Keratinocyte (primary cell): Measurements from ENCODE around the gene SMARCA2. TPM values are rescaled to one million over a fixed set of nuclear protein-coding genes. Genes with fewer than 3 reads are reported as not detected.

Experiments
- DNase-seq: peaks from one replicate; pipeline ENCODE4 v3.0.0-alpha.2; 2011; ENCODE audit warnings: low read depth, missing footprints, low spot score
- FAIRE-seq: peaks from 2 replicates; lab custom pipeline; 2011; peaks lifted over from hg19 to GRCh38; lab: Jason Lieb, UNC
- H2AFZ ChIP-seq: 2 replicates; pipeline ENCODE4 v1.6.0; 2012; ENCODE audit warnings: low read length, control low read depth, inconsistent platforms; ENCODE audit not compliant: control insufficient read depth
- H3K27ac ChIP-seq: 2 replicates; pipeline ENCODE4 v1.5.1; 2011; ENCODE audit warnings: low read length; ENCODE audit not compliant: control insufficient read depth, insufficient read depth
- H3K27me3 ChIP-seq: 3 replicates; pipeline ENCODE4 v1.6.0; 2011; ENCODE audit warnings: low read length; ENCODE audit not compliant: control insufficient read depth, insufficient read depth; ENCODE audit errors: extremely low read depth
- H3K36me3 ChIP-seq, 2 experiments: 2 replicates in 1 of 2; 3 replicates in 1 of 2; pipeline ENCODE4 v1.5.1; 2011; ENCODE audit warnings: low read length in 2 of 2, mild to moderate bottlenecking in 1 of 2; ENCODE audit not compliant: control insufficient read depth in 2 of 2, insufficient read depth in 2 of 2; ENCODE audit errors: extremely low read depth in 1 of 2
- H3K4me1 ChIP-seq: 3 replicates; pipeline ENCODE4 v1.5.1; 2011; ENCODE audit warnings: low read length; ENCODE audit not compliant: control insufficient read depth, insufficient read depth; ENCODE audit errors: extremely low read depth
- H3K4me2 ChIP-seq: 3 replicates; pipeline ENCODE4 v1.6.0; 2011; ENCODE audit warnings: low read depth, low read length; ENCODE audit not compliant: control insufficient read depth, insufficient read depth; ENCODE audit errors: extremely low read depth
- H3K4me3 ChIP-seq, 3 experiments: fragments of 200-600 bp in 1 of 3; sonication (generic) in 1 of 3; 2 replicates in 2 of 3; 3 replicates in 1 of 3; pipeline ENCODE4 v1.5.1; 2011 to 2016; ENCODE audit warnings: low read length in 3 of 3, mild to moderate bottlenecking in 3 of 3, control low read depth in 2 of 3, inconsistent platforms in 1 of 3, low read depth in 1 of 3, mixed read lengths in 1 of 3, mixed run types in 1 of 3, moderate library complexity in 1 of 3; ENCODE audit not compliant: control insufficient read depth in 2 of 3, insufficient read depth in 2 of 3; ENCODE audit errors: extremely low read depth in 1 of 3
- H3K79me2 ChIP-seq: 2 replicates; pipeline ENCODE4 v1.6.0; 2012; ENCODE audit warnings: low read length; ENCODE audit not compliant: control insufficient read depth, insufficient read depth
- H3K9ac ChIP-seq: 3 replicates; pipeline ENCODE4 v1.6.0; 2011; ENCODE audit warnings: low read length; ENCODE audit not compliant: control insufficient read depth, insufficient read depth; ENCODE audit errors: extremely low read depth
- H3K9me1 ChIP-seq: 3 replicates; pipeline ENCODE4 v1.6.0; 2011; ENCODE audit warnings: low read length; ENCODE audit not compliant: control insufficient read depth, insufficient read depth; ENCODE audit errors: extremely low read depth
- H3K9me3 ChIP-seq: 2 replicates; pipeline ENCODE4 v1.5.1; 2012; ENCODE audit warnings: low read depth, low read length; ENCODE audit not compliant: control insufficient read depth
- H4K20me1 ChIP-seq: 3 replicates; pipeline ENCODE4 v1.6.0; 2011; ENCODE audit warnings: low read length; ENCODE audit not compliant: control insufficient read depth, insufficient read depth; ENCODE audit errors: extremely low read depth
- CTCF ChIP-seq, 3 experiments: IDR thresholded peaks in 1 of 3; conservative IDR thresholded peaks in 1 of 3; optimal IDR thresholded peaks in 1 of 3; 2 replicates in 2 of 3; 3 replicates in 1 of 3; pipeline versions ENCODE3 to v1.5.1; 2011; ENCODE audit warnings: low read length in 3 of 3, mild to moderate bottlenecking in 3 of 3, moderate library complexity in 2 of 3, control low read depth in 1 of 3, inconsistent platforms in 1 of 3; ENCODE audit not compliant: insufficient read depth in 2 of 3; ENCODE audit errors: extremely low read depth in 1 of 3
- EZH2 ChIP-seq: IDR thresholded peaks from one replicate; pipeline ENCODE4 v1.6.1; 2012; ENCODE audit warnings: inconsistent platforms, mild to moderate bottlenecking, low read length, moderate library complexity
- dilution Hi-C: fragments of 300-500 bp; cut with MboI; formaldehyde crosslinking; loops from one replicate; pipeline ENCODE4 v1.7.0; 2020; ENCODE audit warnings: low sequenced_read_pairs; ENCODE audit not compliant: extremely low pct_ligation_motif_present
- polyA plus RNA-seq, 5 experiments: library from polyadenylated mRNA; depleted of rRNA in 3 of 5; stranded (reverse) in 3 of 5; stranded (forward) in 1 of 5; unstranded in 1 of 5; fragments of >200 nt; gene quantifications; 1 replicate in 1 of 5; 2 replicates in 3 of 5; 3 replicates in 1 of 5; pipeline versions ENCODE4 v1.2.1 to v1.2.3, GENCODE V29; 2011 to 2012; ENCODE audit warnings: missing spikeins in 2 of 5, low read depth in 1 of 5, low replicate concordance in 1 of 5

SMARCA2 gene
- polyA plus RNA-seq, 1 donor (not counting 4 experiments of a cell fraction or from before 2014, with no cell fraction given), result 39.0 TPM

DNA sequence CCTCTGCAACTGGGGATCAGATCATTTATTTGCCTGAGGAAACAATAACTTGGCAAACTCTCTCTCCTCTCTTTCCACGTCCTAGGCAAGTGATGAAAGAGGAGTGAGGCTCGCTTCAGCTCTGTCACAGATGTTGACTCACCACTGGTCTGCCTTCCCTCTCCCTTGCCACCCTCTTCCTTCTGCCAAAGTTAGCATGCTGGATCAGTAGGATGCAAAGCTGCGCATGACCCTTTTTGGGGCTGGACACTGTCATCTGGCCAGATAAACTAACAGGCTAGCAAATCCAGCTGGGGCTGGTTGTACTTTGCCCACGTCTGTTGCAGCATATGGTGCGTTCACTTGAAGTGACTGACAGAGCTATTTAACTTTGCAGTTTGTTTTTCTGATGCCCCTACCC is 36.2 kb upstream of the SMARCA2 start:
- TF ChIP-seq EZH2 (no peak), CTCF (optimal IDR thresholded peaks at IDR 0.05 in 1 of 3, IDR thresholded peaks at IDR 0.05 in 1 of 3, conservative IDR thresholded peaks at IDR 0.05 in 1 of 3; ENCODE audit: extremely low read depth in 1 of 3, insufficient read depth in 2 of 3, low read length in 3 of 3) (no peak)
- no peaks in the 10 kb centered on the region for H3K9me1 ChIP-seq
- no peaks in the 10 kb centered on the region for H3K36me3 ChIP-seq
- DNase-seq, result no peak
- no peak overlapping the region for H2AFZ ChIP-seq
- no peak for FAIRE-seq
- dilution Hi-C loops, result no loop called here
- no peak overlapping the region for H3K4me2 ChIP-seq
- no peak overlapping the region for H3K27ac ChIP-seq
- no peak overlapping the region for H3K4me3 ChIP-seq
- H4K20me1 ChIP-seq, result no peaks in the 10 kb centered on the region
- no peaks in the 10 kb centered on the region for H3K27me3 ChIP-seq
- no peaks in the 10 kb centered on the region for H3K9me3 ChIP-seq
- no peak overlapping the region for H3K9ac ChIP-seq
- peaks cover 4% of the 10 kb centered on the region for H3K4me1 ChIP-seq
- no peaks in the 10 kb centered on the region for H3K79me2 ChIP-seq

GRCh38 chr9:1979741-1980367 is 35.3 kb upstream of the SMARCA2 start:
- dilution Hi-C loops, result no loop called here
- DNase-seq, result no peak
- Histone ChIP-seq H3K9me1 (no peaks in the 10 kb centered on the region), H3K4me1 (peaks cover 7% of the 10 kb centered on the region), H3K36me3 (no peaks in the 10 kb centered on the region), H3K9me3 (no peaks in the 10 kb centered on the region), H4K20me1 (no peaks in the 10 kb centered on the region), H3K9ac (no peak overlapping the region), H3K4me3 (no peak overlapping the region), H3K27me3 (no peaks in the 10 kb centered on the region), H3K4me2 (no peak overlapping the region), H3K27ac (no peak overlapping the region), H3K79me2 (no peaks in the 10 kb centered on the region), H2AFZ (no peak overlapping the region)
- no peak for FAIRE-seq
- TF ChIP-seq EZH2, result no peak
- no peak for TF ChIP-seq CTCF (optimal IDR thresholded peaks at IDR 0.05 in 1 of 3, IDR thresholded peaks at IDR 0.05 in 1 of 3, conservative IDR thresholded peaks at IDR 0.05 in 1 of 3; ENCODE audit: extremely low read depth in 1 of 3, insufficient read depth in 2 of 3, low read length in 3 of 3)
